ENCODE measurements around the gene FARS2.
A peak's percentile ranks its signal among the peaks of the same experiment; 100 is the strongest.

Gene FARS2

DNA sequence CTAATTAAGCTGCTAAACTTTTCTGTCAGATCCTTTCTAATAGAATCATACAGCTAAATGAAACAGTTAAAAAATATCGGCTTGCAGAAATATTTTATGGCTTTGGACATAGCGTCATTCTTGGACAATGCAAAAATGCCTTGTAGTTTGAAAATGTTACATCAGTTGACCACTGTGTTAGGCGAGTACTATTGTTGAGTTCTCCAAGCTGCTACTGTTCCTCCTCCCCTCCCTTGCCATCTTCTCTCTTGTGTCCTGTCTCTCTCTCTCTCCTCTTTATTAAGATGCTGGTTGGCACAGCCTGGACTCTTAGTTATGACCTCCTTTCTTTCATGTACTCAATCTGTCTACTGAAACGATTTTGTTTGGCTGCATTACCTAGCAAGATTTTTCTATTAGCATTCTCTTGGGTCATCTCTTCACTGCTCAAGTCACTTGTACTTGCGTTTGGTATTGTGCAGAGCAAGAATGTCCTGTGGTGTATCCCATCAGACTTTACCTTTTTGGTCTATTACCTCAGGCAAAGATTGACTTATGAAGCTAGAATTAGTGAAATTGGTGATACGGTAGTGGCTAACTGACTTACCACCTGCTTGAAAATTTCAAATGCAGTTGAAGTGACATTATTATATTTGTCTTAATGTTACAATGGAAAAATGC, 127.9 kb downstream of the FARS2 start:
- H3K4me3 ChIP-seq (ENCODE audit: low read depth, low read length): no peak overlapping the region
- no peak for TF ChIP-seq CTCF (IDR thresholded peaks at IDR 0.05; ENCODE audit: low read depth, low read length)
- in situ Hi-C loops (cut with HindIII; ENCODE audit: low sequenced_read_pairs): no loop called here
- DNase-seq (ENCODE audit: low read depth, low spot score): no peak

GRCh38 chr6:5390177-5390576, 128.9 kb downstream of the FARS2 start:
- no peak for TF ChIP-seq CTCF (IDR thresholded peaks at IDR 0.05; ENCODE audit: low read depth, low read length)
- in situ Hi-C loops (cut with HindIII; ENCODE audit: low sequenced_read_pairs): no loop called here
- H3K4me3 ChIP-seq (ENCODE audit: low read depth, low read length): no peak overlapping the region
- no peak for DNase-seq (ENCODE audit: low read depth, low spot score)

DNA sequence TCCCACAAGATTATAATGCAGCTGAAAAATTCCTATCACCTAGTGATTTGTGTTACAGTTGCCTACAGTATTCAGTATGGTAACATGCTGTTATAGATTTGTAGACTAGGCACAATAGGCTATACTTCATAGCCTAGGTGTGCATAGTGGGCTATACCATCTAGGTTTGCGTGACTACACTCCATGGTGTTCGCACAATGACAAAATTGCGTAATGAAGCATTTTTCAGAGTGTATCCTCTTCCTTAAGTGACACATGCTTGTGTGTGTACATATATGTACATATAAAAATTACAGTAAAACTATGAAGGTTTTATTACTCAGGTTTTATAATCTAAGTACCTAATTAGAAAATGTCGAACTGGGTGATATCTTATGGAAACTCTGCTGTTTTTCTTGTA, 133.0 kb downstream of the FARS2 start:
- in situ Hi-C loops (cut with HindIII; ENCODE audit: low sequenced_read_pairs): no loop called here
- DNase-seq (ENCODE audit: low read depth, low spot score): no peak
- TF ChIP-seq CTCF (IDR thresholded peaks at IDR 0.05; ENCODE audit: low read depth, low read length): no peak
- no peak overlapping the region for H3K4me3 ChIP-seq (ENCODE audit: low read depth, low read length)

- DNase-seq (ENCODE audit: low read depth, low spot score): no peak
- no peak overlapping the region for H3K4me3 ChIP-seq (ENCODE audit: low read depth, low read length)
- TF ChIP-seq CTCF (IDR thresholded peaks at IDR 0.05; ENCODE audit: low read depth, low read length): no peak
- in situ Hi-C loops (cut with HindIII; ENCODE audit: low sequenced_read_pairs): no loop called here
Observed at GRCh38 chr6:5395719-5396118, 134.4 kb downstream of the FARS2 start.

DNA sequence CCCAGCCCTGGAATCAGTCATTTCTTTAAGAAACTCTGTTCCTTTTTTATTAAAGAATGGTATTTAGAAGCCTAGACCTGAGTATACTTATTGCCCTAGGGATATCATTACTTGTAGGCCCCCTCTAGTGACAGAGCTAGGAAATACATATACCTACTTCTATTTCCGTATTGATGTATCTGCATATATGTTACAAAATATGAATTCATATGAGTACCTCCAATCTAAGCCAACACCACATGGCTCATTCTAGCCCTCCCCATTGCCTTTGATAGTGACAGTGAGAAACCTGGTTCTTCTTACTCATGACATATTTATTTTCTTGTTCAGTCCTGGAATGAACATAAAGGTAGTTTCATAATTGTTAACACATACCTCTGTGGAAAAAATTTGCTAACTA, 137.2 kb downstream of the FARS2 start:
- peak; percentile 42 for DNase-seq (ENCODE audit: low read depth, low spot score)
- in situ Hi-C loops (cut with HindIII; ENCODE audit: low sequenced_read_pairs): no loop called here
- no peak overlapping the region for H3K4me3 ChIP-seq (ENCODE audit: low read depth, low read length)
- peak; percentile 58 for TF ChIP-seq CTCF (IDR thresholded peaks at IDR 0.05; ENCODE audit: low read depth, low read length)

DNA sequence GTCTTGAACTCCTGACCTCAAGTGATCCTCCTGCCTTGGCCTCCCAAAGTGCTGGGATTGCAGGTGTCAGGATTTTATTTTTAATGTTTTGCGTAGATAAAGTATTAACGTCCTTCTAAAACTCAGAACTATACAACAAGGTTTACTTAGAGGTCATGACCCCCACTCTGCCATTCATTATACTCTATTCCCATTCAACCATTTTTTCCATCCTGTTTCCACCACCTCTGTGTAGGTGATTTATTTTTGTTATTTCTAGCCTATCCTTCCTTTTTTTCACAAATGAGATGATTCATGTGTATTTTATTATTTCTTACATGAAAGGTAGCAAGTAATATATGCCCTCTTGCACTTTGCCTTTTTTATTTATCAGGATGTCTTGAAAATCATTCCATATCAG, 138.1 kb downstream of the FARS2 start:
- no peak overlapping the region for H3K4me3 ChIP-seq (ENCODE audit: low read depth, low read length)
- DNase-seq (ENCODE audit: low read depth, low spot score): no peak
- no peak for TF ChIP-seq CTCF (IDR thresholded peaks at IDR 0.05; ENCODE audit: low read depth, low read length)
- in situ Hi-C loops (cut with HindIII; ENCODE audit: low sequenced_read_pairs): no loop called here

Data from astrocyte of the spinal cord (primary cell).